Measurements from ENCODE around the gene PIPOX.

GRCh38 chr17:29042026-29042678 lies 789 bp upstream of the PIPOX start:
- no peak for TF ChIP-seq CTCF (IDR thresholded peaks at IDR 0.05)
- no peak for TF ChIP-seq POLR2A (IDR thresholded peaks at IDR 0.05)
